Stimulated activated CD8-positive, alpha-beta memory T cell treated with anti-CD3 and anti-CD28 coated beads, Interleukin-7, amount 100 ng/mL, for 4 hours (primary cell): ENCODE data around the gene PDE8B.

Experiments used
- DNase-seq, 2 donors: peaks; one replicate each; pipeline ENCODE4 v3.0.0-alpha.2; 2020; ENCODE audit warnings: low read depth in 2 of 2

The PDE8B gene

GRCh38 chr5:77230727-77231470, 20.4 kb downstream of the PDE8B start:
- no peak for DNase-seq

- no peak for DNase-seq
These were observed 21.1 kb downstream of the PDE8B start for GRCh38 chr5:77231471-77232138.

- no peak for DNase-seq
These were observed 22.3 kb downstream of the PDE8B start for GRCh38 chr5:77232574-77233358.

- no peak for DNase-seq
These were observed 25.6 kb downstream of the PDE8B start for GRCh38 chr5:77235846-77236721.

GRCh38 chr5:77239126-77239741, 28.8 kb downstream of the PDE8B start:
- DNase-seq = no peak

GRCh38 chr5:77241444-77241843, 31.0 kb downstream of the PDE8B start:
- no peak for DNase-seq

- DNase-seq = no peak
These were observed 39.0 kb downstream of the PDE8B start for GRCh38 chr5:77249475-77249874.

GRCh38 chr5:77250021-77250420, 39.5 kb downstream of the PDE8B start:
- DNase-seq = no peak

GRCh38 chr5:77251921-77252320, 41.4 kb downstream of the PDE8B start:
- DNase-seq = no peak

GRCh38 chr5:77255617-77256016, 45.1 kb downstream of the PDE8B start:
- no peak for DNase-seq

GRCh38 chr5:77256406-77256805, 45.9 kb downstream of the PDE8B start:
- no peak for DNase-seq

GRCh38 chr5:77258652-77259051, 48.2 kb downstream of the PDE8B start:
- no peak for DNase-seq

- no peak for DNase-seq
These were observed 49.0 kb downstream of the PDE8B start for GRCh38 chr5:77259476-77259875.

GRCh38 chr5:77262697-77263096, 52.2 kb downstream of the PDE8B start:
- DNase-seq = no peak

GRCh38 chr5:77266291-77266690, 55.8 kb downstream of the PDE8B start:
- no peak for DNase-seq

- no peak for DNase-seq
These were observed 57.0 kb downstream of the PDE8B start for GRCh38 chr5:77267496-77267895.

GRCh38 chr5:77272206-77272605, 61.7 kb downstream of the PDE8B start:
- no peak for DNase-seq

GRCh38 chr5:77277759-77278158, 67.3 kb downstream of the PDE8B start:
- no peak for DNase-seq

GRCh38 chr5:77280036-77280435, 69.6 kb downstream of the PDE8B start:
- no peak for DNase-seq

GRCh38 chr5:77281969-77282336, 71.5 kb downstream of the PDE8B start:
- DNase-seq = no peak

GRCh38 chr5:77282337-77283027, 72.0 kb downstream of the PDE8B start:
- DNase-seq = no peak
